K562 (cell line): Measurements from ENCODE around the gene PRR7. TPM values are rescaled to one million over a fixed set of nuclear protein-coding genes. Genes with fewer than 3 reads are reported as not detected.

Source experiments
- ATF4 ChIP-seq: fragments of 450-650 bp; formaldehyde crosslinking; IDR thresholded peaks from 2 replicates; pipeline ENCODE4 v1.4.0; 2022; ENCODE audit warnings: mild to moderate bottlenecking, moderate library complexity
- BHLHE40 ChIP-seq: IDR thresholded peaks from 2 replicates; pipeline ENCODE4 v1.6.1; 2011; ENCODE audit warnings: low read length, improper control_type of control experiment
- CBFB ChIP-seq: sonication (generic); formaldehyde crosslinking; IDR thresholded peaks from 2 replicates; pipeline ENCODE4 v1.4.0; 2020; ENCODE audit warnings: mild to moderate bottlenecking, missing genetic modification reagents
- CREB3 ChIP-seq: fragments of 450-650 bp; conservative IDR thresholded peaks from 2 replicates; pipeline ENCODE4 v1.6.1; 2016; ENCODE audit warnings: missing genetic modification characterization, low read depth, mild to moderate bottlenecking, missing compliant biosample characterization, moderate library complexity
- ELK3 ChIP-seq: fragments of 450-650 bp; formaldehyde crosslinking; IDR thresholded peaks from 2 replicates; pipeline ENCODE4 v1.4.0; 2020; ENCODE audit warnings: mild to moderate bottlenecking
- GTF2B ChIP-seq: IDR thresholded peaks from 2 replicates; pipeline ENCODE4 v1.6.1; 2011; ENCODE audit not compliant: insufficient read length; ENCODE audit errors: extremely low read depth
- HOMEZ ChIP-seq: fragments of 250-450 bp; sonication (Bioruptor Pico); IDR thresholded peaks from 2 replicates; pipeline ENCODE4 v1.4.0; 2020; ENCODE audit warnings: mild to moderate bottlenecking, moderate library complexity
- MYNN ChIP-seq, 2 experiments: sonication (generic); formaldehyde crosslinking in 1 of 2; IDR thresholded peaks; 2 replicates each; pipeline versions ENCODE4 v1.5.0 to v1.6.1; 2016 to 2020; ENCODE audit warnings: antibody characterized with exemption in 1 of 2, missing genetic modification reagents in 1 of 2
- NEUROD1 ChIP-seq: fragments of 150-350 bp; IDR thresholded peaks from 2 replicates; pipeline ENCODE4 v1.6.1; 2014; ENCODE audit warnings: borderline replicate concordance, low read length, low read depth; ENCODE audit not compliant: partially characterized antibody
- PHF21A ChIP-seq: fragments of 450-650 bp; IDR thresholded peaks from 2 replicates; pipeline ENCODE4 v1.6.1; 2017; ENCODE audit warnings: low read depth, borderline replicate concordance
- PKNOX1 ChIP-seq: fragments of 450-650 bp; IDR thresholded peaks from 2 replicates; pipeline ENCODE4 v1.6.1; 2016
- RBM15 ChIP-seq: fragments of 200-400 bp; formaldehyde crosslinking; IDR thresholded peaks from 2 replicates; pipeline ENCODE4 v1.6.1; 2018; ENCODE audit warnings: mild to moderate bottlenecking, low read length, moderate library complexity; ENCODE audit not compliant: insufficient read depth
- SNRNP70 ChIP-seq: fragments of 200-400 bp; formaldehyde crosslinking; optimal IDR thresholded peaks from 2 replicates; pipeline ENCODE3; 2017; ENCODE audit warnings: low read depth, low read length
- STAT6 ChIP-seq: sonication (generic); formaldehyde crosslinking; IDR thresholded peaks from 2 replicates; pipeline ENCODE4 v1.8.1; 2023; ENCODE audit warnings: mild to moderate bottlenecking, missing genetic modification reagents
- TBL1XR1 ChIP-seq, 2 experiments: IDR thresholded peaks; 2 replicates each; pipeline ENCODE4 v1.6.1; 2012; ENCODE audit warnings: improper control_type of control experiment in 2 of 2, low read length in 2 of 2, mild to moderate bottlenecking in 1 of 2
- TCF7 ChIP-seq: sonication (generic); IDR thresholded peaks from 2 replicates; pipeline ENCODE4 v1.6.1; 2016; ENCODE audit warnings: antibody characterized with exemption, borderline replicate concordance
- ZNF644 ChIP-seq: fragments of 200-800 bp; sonication (Bioruptor generic); IDR thresholded peaks from 2 replicates; pipeline ENCODE4 v1.6.1; 2016; ENCODE audit warnings: low read depth, missing genetic modification characterization, missing compliant biosample characterization
- polyA plus RNA-seq, 8 experiments: library from polyadenylated mRNA; depleted of rRNA in 4 of 8; stranded (reverse) in 5 of 8; unstranded in 3 of 8; fragments of >200 nt; fragmentation: Nextera tagmentation in 2 of 8; fragmentation: Illumina TruSeq in 1 of 8; extraction: Ambion mirVana in 2 of 8; extraction: Trizol in 1 of 8; gene quantifications; 2 replicates each; pipeline versions ENCODE4 v1.2.1 to v1.2.3, GENCODE V29; 2011 to 2014; ENCODE audit warnings: inconsistent platforms in 1 of 8, missing spikeins in 1 of 8
- total RNA-seq, 7 experiments: library from RNA; depleted of rRNA in 6 of 7; stranded (reverse); fragments of >200 nt in 6 of 7; fragmentation: Illumina TruSeq in 2 of 7; extraction: Trizol in 2 of 7; gene quantifications; 2 replicates each; pipeline versions ENCODE4 v1.2.1 to v1.2.3, GENCODE V29; 2011 to 2021; ENCODE audit warnings: low replicate concordance in 1 of 7

The PRR7 gene
- total and polyA plus RNA-seq, 9 of the 15 experiments (the other 6 are each of a cell fraction or from before 2014, with no cell fraction given), result 0.80 to 11.3 (median 10.4) TPM; not detected in 4

- TF ChIP-seq HOMEZ (CRISPR knock-in tag) (no peak), GTF2B (no peak), BHLHE40 (peak; percentile 95), SNRNP70 (no peak), NEUROD1 (no peak), ATF4 (CRISPR knock-in tag) (no peak), STAT6 (no peak), PHF21A (no peak), MYNN (IDR thresholded peaks at IDR 0.05) (peak; percentile 70), MYNN (CRISPR knock-in tag; IDR thresholded peaks at IDR 0.05) (no peak), TBL1XR1 (IDR thresholded peaks at IDR 0.05; ENCODE audit: low read length in 2 of 2) (peak in 1 of 2 experiments; percentile 57; a peak in 1 of 4 replicates), ZNF644 (no peak), CBFB (CRISPR knock-in tag) (peak; percentile 73), PKNOX1 (no peak), ELK3 (CRISPR knock-in tag) (no peak), TCF7 (no peak; the same call in 1 of the 2 replicates), CREB3 (tag) (0 out of 2 replicates have a peak, but pooled peaks have one; percentile 16), RBM15 (no peak)
These were observed 42.6 kb upstream of the PRR7 start (continued) for GRCh38 chr5:177403792-177404640.
